Loucy (cell line): ENCODE data around the gene CD160.

Experiments
- H2AFZ ChIP-seq: fragments of 200-600 bp; sonication (generic); 2 replicates; pipeline ENCODE4 v1.6.0; 2016; ENCODE audit warnings: antibody characterized with exemption, mild to moderate bottlenecking, low read length, moderate library complexity
- H3F3A ChIP-seq: fragments of 200-600 bp; 2 replicates; pipeline ENCODE4 v1.6.0; 2016; ENCODE audit warnings: antibody characterized with exemption, low read depth, mild to moderate bottlenecking
- H3K27me3 ChIP-seq: fragments of 200-600 bp; sonication (generic); 2 replicates; pipeline ENCODE4 v1.6.1; 2014; ENCODE audit warnings: low read length, mild to moderate bottlenecking; ENCODE audit not compliant: insufficient read depth, poor library complexity, severe bottlenecking
- H3K36me3 ChIP-seq: fragments of 200-600 bp; sonication (generic); 2 replicates; pipeline ENCODE4 v1.6.1; 2016; ENCODE audit warnings: low read length; ENCODE audit not compliant: insufficient read depth
- H3K4me1 ChIP-seq: fragments of 200-600 bp; sonication (generic); 2 replicates; pipeline ENCODE4 v1.5.1; 2014; ENCODE audit warnings: low read length, mild to moderate bottlenecking; ENCODE audit not compliant: insufficient read depth, poor library complexity, severe bottlenecking
- H3K4me2 ChIP-seq: fragments of 200-600 bp; sonication (generic); 2 replicates; pipeline ENCODE4 v1.6.0; 2014; ENCODE audit warnings: antibody characterized with exemption, low read length, low read depth, mild to moderate bottlenecking; ENCODE audit not compliant: poor library complexity, severe bottlenecking
- H3K4me3 ChIP-seq: fragments of 200-600 bp; sonication (generic); 2 replicates; pipeline ENCODE4 v1.5.1; 2014; ENCODE audit warnings: low read length, mild to moderate bottlenecking, mixed read lengths; ENCODE audit not compliant: poor library complexity, severe bottlenecking
- H3K79me2 ChIP-seq: fragments of 200-600 bp; sonication (generic); 2 replicates; pipeline ENCODE4 v1.6.1; 2014; ENCODE audit warnings: low read length; ENCODE audit not compliant: insufficient read depth
- H3K9ac ChIP-seq: fragments of 200-600 bp; sonication (generic); 2 replicates; pipeline ENCODE4 v1.6.0; 2014; ENCODE audit warnings: mild to moderate bottlenecking, low read depth, low read length, moderate library complexity; ENCODE audit not compliant: poor library complexity, severe bottlenecking
- H3K9me2 ChIP-seq: fragments of 200-600 bp; sonication (generic); replicated peaks from 2 replicates; pipeline ENCODE4 v1.6.1; 2016; ENCODE audit warnings: low read depth, low read length, mixed read lengths
- H3K9me3 ChIP-seq: fragments of 200-600 bp; sonication (generic); 2 replicates; pipeline ENCODE4 v1.6.1; 2014; ENCODE audit warnings: mild to moderate bottlenecking, antibody characterized with exemption, low read length, low read depth; ENCODE audit not compliant: insufficient read depth
- H4K20me1 ChIP-seq: fragments of 200-600 bp; sonication (generic); 2 replicates; pipeline ENCODE4 v1.6.0; 2014; ENCODE audit warnings: antibody characterized with exemption, low read length, mild to moderate bottlenecking; ENCODE audit not compliant: insufficient read depth, poor library complexity, severe bottlenecking
- EZH2phosphoT487 ChIP-seq: fragments of 200-600 bp; IDR thresholded peaks from 2 replicates; pipeline ENCODE4 v1.6.1; 2018; ENCODE audit warnings: antibody characterized with exemption, mild to moderate bottlenecking, moderate library complexity, borderline replicate concordance
- TF ChIP-seq, protein P1 (sequence below): fragments of 200-600 bp; sonication (generic); conservative IDR thresholded peaks from 2 replicates; pipeline ENCODE4 v1.5.1; 2014; ENCODE audit warnings: mild to moderate bottlenecking, antibody characterized with exemption, low read length

CD160 gene

GRCh38 chr1:145730900-145731299 lies 11.6 kb downstream of the CD160 start:
- no peak overlapping the region for H3K4me3 ChIP-seq
- H4K20me1 ChIP-seq, result no peaks in the 10 kb centered on the region
- no peak overlapping the region for H2AFZ ChIP-seq
- peaks cover 3% of the 10 kb centered on the region for H3K4me1 ChIP-seq
- H3K4me2 ChIP-seq, result no peak overlapping the region
- TF ChIP-seq EZH2phosphoT487, result no peak
- TF ChIP-seq, protein P1, sequence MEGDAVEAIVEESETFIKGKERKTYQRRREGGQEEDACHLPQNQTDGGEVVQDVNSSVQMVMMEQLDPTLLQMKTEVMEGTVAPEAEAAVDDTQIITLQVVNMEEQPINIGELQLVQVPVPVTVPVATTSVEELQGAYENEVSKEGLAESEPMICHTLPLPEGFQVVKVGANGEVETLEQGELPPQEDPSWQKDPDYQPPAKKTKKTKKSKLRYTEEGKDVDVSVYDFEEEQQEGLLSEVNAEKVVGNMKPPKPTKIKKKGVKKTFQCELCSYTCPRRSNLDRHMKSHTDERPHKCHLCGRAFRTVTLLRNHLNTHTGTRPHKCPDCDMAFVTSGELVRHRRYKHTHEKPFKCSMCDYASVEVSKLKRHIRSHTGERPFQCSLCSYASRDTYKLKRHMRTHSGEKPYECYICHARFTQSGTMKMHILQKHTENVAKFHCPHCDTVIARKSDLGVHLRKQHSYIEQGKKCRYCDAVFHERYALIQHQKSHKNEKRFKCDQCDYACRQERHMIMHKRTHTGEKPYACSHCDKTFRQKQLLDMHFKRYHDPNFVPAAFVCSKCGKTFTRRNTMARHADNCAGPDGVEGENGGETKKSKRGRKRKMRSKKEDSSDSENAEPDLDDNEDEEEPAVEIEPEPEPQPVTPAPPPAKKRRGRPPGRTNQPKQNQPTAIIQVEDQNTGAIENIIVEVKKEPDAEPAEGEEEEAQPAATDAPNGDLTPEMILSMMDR, result no peak
- H3K36me3 ChIP-seq, result no peaks in the 10 kb centered on the region
- H3F3A ChIP-seq, result no peaks in the 10 kb centered on the region
- no peaks in the 10 kb centered on the region for H3K9me2 ChIP-seq
- H3K27me3 ChIP-seq, result no peaks in the 10 kb centered on the region
- no peaks in the 10 kb centered on the region for H3K79me2 ChIP-seq
- H3K9ac ChIP-seq, result no peak overlapping the region
- no peaks in the 10 kb centered on the region for H3K9me3 ChIP-seq

- no peaks in the 10 kb centered on the region for H3K9me2 ChIP-seq
- no peaks in the 10 kb centered on the region for H3F3A ChIP-seq
- H3K27me3 ChIP-seq, result no peaks in the 10 kb centered on the region
- peaks cover 1% of the 10 kb centered on the region; the same call in 1 of the 2 replicates for H3K36me3 ChIP-seq
- H3K4me1 ChIP-seq, result peaks cover 3% of the 10 kb centered on the region
- H3K9me3 ChIP-seq, result no peaks in the 10 kb centered on the region
- no peaks in the 10 kb centered on the region for H3K79me2 ChIP-seq
- H3K9ac ChIP-seq, result no peak overlapping the region
- H3K4me3 ChIP-seq, result no peak overlapping the region
- no peak overlapping the region for H2AFZ ChIP-seq
- H3K4me2 ChIP-seq, result no peak overlapping the region
- H4K20me1 ChIP-seq, result no peaks in the 10 kb centered on the region
- no peak for TF ChIP-seq EZH2phosphoT487
- TF ChIP-seq, protein P1, result no peak
Measured at GRCh38 chr1:145736191-145736590, 16.9 kb downstream of the CD160 start.

DNA sequence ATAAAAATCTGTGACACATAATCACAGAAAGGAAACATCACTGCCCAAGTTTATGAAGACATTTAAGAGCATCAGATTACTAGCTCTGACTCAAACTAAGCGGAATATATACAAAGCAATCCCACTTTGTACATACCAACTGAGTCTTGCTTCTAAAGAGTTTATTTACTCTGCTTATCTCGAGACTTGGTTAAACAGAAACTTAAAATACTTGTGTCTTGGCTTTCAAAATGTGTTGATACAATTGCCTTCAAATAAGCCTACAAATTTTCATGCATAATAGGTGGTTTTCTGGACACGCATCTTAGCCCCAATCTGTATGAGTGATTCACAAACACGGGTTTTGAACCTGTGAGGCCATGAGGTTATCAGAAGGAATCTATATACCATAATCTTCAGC lies 21.0 kb downstream of the CD160 start:
- TF ChIP-seq EZH2phosphoT487, result no peak
- TF ChIP-seq, protein P1, result no peak
- Histone ChIP-seq H4K20me1 (no peaks in the 10 kb centered on the region), H3K4me3 (no peak overlapping the region), H3K79me2 (no peaks in the 10 kb centered on the region), H3K4me2 (no peak overlapping the region), H3K27me3 (no peaks in the 10 kb centered on the region), H3K4me1 (no peaks in the 10 kb centered on the region), H2AFZ (no peak overlapping the region), H3F3A (no peaks in the 10 kb centered on the region), H3K9me3 (no peaks in the 10 kb centered on the region), H3K36me3 (peaks cover 35% of the 10 kb centered on the region; the same call in 1 of the 2 replicates), H3K9ac (no peak overlapping the region), H3K9me2 (no peaks in the 10 kb centered on the region)
